GM12878 (cell line): ENCODE measurements around the gene MEMO1. TPM values are rescaled to one million over a fixed set of nuclear protein-coding genes. Genes with fewer than 3 reads are reported as not detected.

Experiments
- ATAC-seq: fragments of 200-7000 bp; cut with Tn5 transposase; 3 replicates; pipeline ENCODE4 v1.9.1; 2020; ENCODE audit warnings: mild to moderate bottlenecking, moderate library complexity
- BruUV-seq: library from RNA; stranded (reverse); fragments of 400-500 nt; replicated peaks from 2 replicates; lab custom pipeline; 2021; lab: Mats Ljungman, UMichigan
- CTCF ChIA-PET: fragments of 300-600 bp; sonication (Branson Sonifier 250); formaldehyde crosslinking; extraction: SDS; loops from one replicate; lab custom pipeline; 2021; ENCODE audit warnings: inconsistent platforms; lab: Yijun Ruan, JAX
- POLR2A ChIA-PET: fragments of 350-600 bp; formaldehyde crosslinking; extraction: SDS; loops from one replicate; lab custom pipeline; 2021; ENCODE audit warnings: inconsistent platforms; lab: Charles Lee
- RAD21 ChIA-PET: fragments of 300-600 bp; sonication (Branson Sonifier 250); formaldehyde crosslinking; loops from one replicate; lab custom pipeline; 2023; ENCODE audit warnings: antibody characterized with exemption; ENCODE audit not compliant: unreplicated experiment; lab: Charles Lee
- SMC1A ChIA-PET: fragments of 300-600 bp; sonication (Branson Sonifier 250); formaldehyde crosslinking; loops from one replicate; lab custom pipeline; 2023; ENCODE audit not compliant: unreplicated experiment, uncharacterized antibody; lab: Charles Lee
- DNase-seq: peaks from one replicate; pipeline ENCODE4 v3.0.0-alpha.2; 2011; ENCODE audit warnings: low read depth, low spot score
- FAIRE-seq: peaks from 3 replicates; lab custom pipeline; 2011; peaks lifted over from hg19 to GRCh38; lab: Jason Lieb, UNC
- H2AFZ ChIP-seq: 2 replicates; pipeline ENCODE4 v1.6.0; 2011; ENCODE audit warnings: low read depth, low read length, control low read depth; ENCODE audit not compliant: control insufficient read depth
- H3K27ac ChIP-seq: 2 replicates; pipeline ENCODE4 v1.5.1; 2011; ENCODE audit warnings: control low read depth; ENCODE audit not compliant: control insufficient read depth, insufficient read depth
- H3K27me3 ChIP-seq, 2 experiments: replicated peaks in 1 of 2; 2 replicates each; pipeline versions ENCODE4 v1.6.0 to v1.6.1; 2011; ENCODE audit warnings: low read length in 1 of 2; ENCODE audit not compliant: control insufficient read depth in 2 of 2, insufficient read depth in 2 of 2
- H3K36me3 ChIP-seq, 2 experiments: 2 replicates each; pipeline ENCODE4 v1.5.1; 2011; ENCODE audit warnings: low read length in 1 of 2; ENCODE audit not compliant: control insufficient read depth in 2 of 2, insufficient read depth in 2 of 2
- H3K4me1 ChIP-seq: 2 replicates; pipeline ENCODE4 v1.6.1; 2011; ENCODE audit warnings: mild to moderate bottlenecking, low read length, moderate library complexity, mixed read lengths; ENCODE audit not compliant: control insufficient read depth, insufficient read depth
- H3K4me2 ChIP-seq: 2 replicates; pipeline ENCODE4 v1.6.0; 2011; ENCODE audit warnings: control low read depth; ENCODE audit not compliant: control insufficient read depth, insufficient read depth
- H3K4me3 ChIP-seq: fragments of 200-600 bp; sonication (generic); 2 replicates; pipeline ENCODE4 v1.5.1; 2016
- H3K79me2 ChIP-seq: 2 replicates; pipeline ENCODE4 v1.6.0; 2011; ENCODE audit warnings: low read length; ENCODE audit not compliant: control insufficient read depth, insufficient read depth
- H3K9ac ChIP-seq: 2 replicates; pipeline ENCODE4 v1.8.0; 2011; ENCODE audit warnings: low read length, control low read depth, mixed read lengths; ENCODE audit not compliant: control insufficient read depth, insufficient read depth
- H3K9me3 ChIP-seq: replicated peaks from 3 replicates; pipeline ENCODE4 v1.5.1; 2011; ENCODE audit warnings: mild to moderate bottlenecking, low read length; ENCODE audit not compliant: control insufficient read depth, insufficient read depth
- H4K20me1 ChIP-seq: 2 replicates; pipeline ENCODE4 v1.6.0; 2011; ENCODE audit not compliant: control insufficient read depth, insufficient read depth
- HDAC2 ChIP-seq: fragments of 200-600 bp; sonication (generic); IDR thresholded peaks from 2 replicates; pipeline ENCODE4 v1.6.1; 2017
- MEF2B ChIP-seq: fragments of 450-650 bp; IDR thresholded peaks from 2 replicates; pipeline ENCODE4 v1.6.1; 2018; ENCODE audit warnings: mild to moderate bottlenecking, moderate library complexity; ENCODE audit not compliant: partially characterized antibody, poor library complexity, severe bottlenecking
- MXI1 ChIP-seq: fragments of 150-350 bp; IDR thresholded peaks from 2 replicates; pipeline ENCODE4 v1.6.1; 2011; ENCODE audit warnings: low read depth, mild to moderate bottlenecking, inconsistent platforms, low read length, improper control_type of control experiment
- SMAD5 ChIP-seq: IDR thresholded peaks from 2 replicates; pipeline ENCODE4 v1.6.1; 2016; ENCODE audit warnings: antibody characterized with exemption, low read depth
- STAT3 ChIP-seq: IDR thresholded peaks from 2 replicates; pipeline ENCODE4 v1.6.1; 2011; ENCODE audit warnings: low read depth, low read length, improper control_type of control experiment
- ZSCAN29 ChIP-seq: fragments of 450-650 bp; IDR thresholded peaks from 2 replicates; pipeline ENCODE4 v1.6.1; 2017; ENCODE audit warnings: mild to moderate bottlenecking, moderate library complexity
- WGBS: methylation state at CpG from one replicate; pipeline ENCODE4 v1.1.6; 2016; ENCODE audit warnings: low lambda C conversion rate; ENCODE audit not compliant: insufficient replicate concordance, insufficient coverage; ENCODE audit errors: missing lambda C conversion rate; 5-methylcytosine and 5-hydroxymethylcytosine counted together
- in situ Hi-C: fragments of 300-500 bp; cut with MboI; formaldehyde crosslinking; loops from 9 replicates; pipeline ENCODE4 v1.14.3; 2018; ENCODE audit warnings: mixed read lengths
- intact Hi-C: fragments of 100-400 bp; cut with micrococcal nuclease; formaldehyde crosslinking; loops from one replicate; pipeline ENCODE4 v1.14.2; 2022; ENCODE audit not compliant: unreplicated experiment
- polyA plus RNA-seq, 11 experiments: library from polyadenylated mRNA; depleted of rRNA in 4 of 11; unstranded in 6 of 11; stranded (reverse) in 5 of 11; fragments of >200 nt; fragmentation: Nextera tagmentation in 4 of 11; fragmentation: Illumina TruSeq in 1 of 11; extraction: Ambion mirVana in 4 of 11; extraction: Trizol in 1 of 11; gene quantifications; 1 replicate in 1 of 11; 2 replicates in 10 of 11; pipeline versions ENCODE4 v1.2.1 to v1.2.3, GENCODE V29; 2011 to 2016; ENCODE audit warnings: inconsistent platforms in 2 of 11, missing spikeins in 2 of 11, low read depth in 1 of 11
- total RNA-seq, 4 experiments: library from RNA; depleted of rRNA in 3 of 4; stranded (reverse); fragments of >200 nt in 3 of 4; fragmentation: Illumina TruSeq in 1 of 4; extraction: Trizol in 1 of 4; gene quantifications; 2 replicates each; pipeline versions ENCODE4 v1.2.1 to v1.2.3, GENCODE V29; 2013 to 2021
- TF ChIP-seq, protein P1 (sequence below): fragments of 150-350 bp; IDR thresholded peaks from 2 replicates; pipeline ENCODE4 v1.6.1; 2014; ENCODE audit warnings: mild to moderate bottlenecking, low read depth, low read length
- TF ChIP-seq, protein P2 (sequence below): fragments of 450-650 bp; conservative IDR thresholded peaks from 2 replicates; pipeline ENCODE4 v1.6.1; 2017; ENCODE audit warnings: mild to moderate bottlenecking, moderate library complexity
- TF ChIP-seq, protein P3 (sequence below): fragments of 450-650 bp; IDR thresholded peaks from 2 replicates; pipeline ENCODE4 v1.6.1; 2014; ENCODE audit warnings: mild to moderate bottlenecking

MEMO1 gene
- total and polyA plus RNA-seq, 10 of the 15 experiments (the other 5 are each of a cell fraction or from before 2014, with no cell fraction given) = 39.8 to 99.1 (median 72.2) TPM

DNA sequence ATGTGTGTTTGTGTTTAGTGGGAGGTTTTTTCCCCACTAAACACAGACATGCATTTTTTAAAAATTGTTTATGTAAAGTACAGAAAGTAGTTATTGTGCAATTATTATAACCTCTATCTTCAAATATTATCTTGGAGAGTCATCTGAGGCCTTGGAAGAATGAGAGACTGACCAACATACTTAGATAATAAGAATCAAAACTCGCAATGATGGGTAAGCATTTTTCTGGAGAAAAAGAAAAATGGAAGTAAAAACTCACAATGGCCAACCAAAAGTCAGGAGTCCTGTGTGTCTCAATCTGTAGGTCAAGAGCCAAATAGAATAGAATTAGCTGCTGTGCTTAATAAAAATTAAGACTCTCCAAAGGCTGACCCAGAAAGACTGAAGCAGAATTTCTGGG, 43.0 kb downstream of the MEMO1 start:
- ChIA-PET SMC1A (interaction anchor here (1.1 kb wide), 1 partner anchor 8 kb away, joined by 3 read pairs; no protein-coding TSS in a partner anchor), CTCF (no interaction called here), POLR2A (interaction anchor here (1.2 kb wide), 1 partner anchor 10 kb away, joined by 3 read pairs; no protein-coding TSS in a partner anchor), RAD21 (no interaction called here)
- H3K79me2 ChIP-seq = peaks cover 60% of the 10 kb centered on the region
- no peak for DNase-seq
- H3K4me2 ChIP-seq = no peak overlapping the region
- peaks cover 6% of the 10 kb centered on the region for H3K4me1 ChIP-seq
- H3K9me3 ChIP-seq = peaks cover under 1% of the 10 kb centered on the region; the same call in 1 of the 3 replicates
- no TSS peak for BruUV-seq
- TF ChIP-seq SMAD5 = no peak
- TF ChIP-seq MEF2B = no peak
- TF ChIP-seq MXI1 = no peak
- TF ChIP-seq STAT3 = no peak
- TF ChIP-seq, protein P1, sequence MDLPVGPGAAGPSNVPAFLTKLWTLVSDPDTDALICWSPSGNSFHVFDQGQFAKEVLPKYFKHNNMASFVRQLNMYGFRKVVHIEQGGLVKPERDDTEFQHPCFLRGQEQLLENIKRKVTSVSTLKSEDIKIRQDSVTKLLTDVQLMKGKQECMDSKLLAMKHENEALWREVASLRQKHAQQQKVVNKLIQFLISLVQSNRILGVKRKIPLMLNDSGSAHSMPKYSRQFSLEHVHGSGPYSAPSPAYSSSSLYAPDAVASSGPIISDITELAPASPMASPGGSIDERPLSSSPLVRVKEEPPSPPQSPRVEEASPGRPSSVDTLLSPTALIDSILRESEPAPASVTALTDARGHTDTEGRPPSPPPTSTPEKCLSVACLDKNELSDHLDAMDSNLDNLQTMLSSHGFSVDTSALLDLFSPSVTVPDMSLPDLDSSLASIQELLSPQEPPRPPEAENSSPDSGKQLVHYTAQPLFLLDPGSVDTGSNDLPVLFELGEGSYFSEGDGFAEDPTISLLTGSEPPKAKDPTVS = no peak
- TF ChIP-seq, protein P2, sequence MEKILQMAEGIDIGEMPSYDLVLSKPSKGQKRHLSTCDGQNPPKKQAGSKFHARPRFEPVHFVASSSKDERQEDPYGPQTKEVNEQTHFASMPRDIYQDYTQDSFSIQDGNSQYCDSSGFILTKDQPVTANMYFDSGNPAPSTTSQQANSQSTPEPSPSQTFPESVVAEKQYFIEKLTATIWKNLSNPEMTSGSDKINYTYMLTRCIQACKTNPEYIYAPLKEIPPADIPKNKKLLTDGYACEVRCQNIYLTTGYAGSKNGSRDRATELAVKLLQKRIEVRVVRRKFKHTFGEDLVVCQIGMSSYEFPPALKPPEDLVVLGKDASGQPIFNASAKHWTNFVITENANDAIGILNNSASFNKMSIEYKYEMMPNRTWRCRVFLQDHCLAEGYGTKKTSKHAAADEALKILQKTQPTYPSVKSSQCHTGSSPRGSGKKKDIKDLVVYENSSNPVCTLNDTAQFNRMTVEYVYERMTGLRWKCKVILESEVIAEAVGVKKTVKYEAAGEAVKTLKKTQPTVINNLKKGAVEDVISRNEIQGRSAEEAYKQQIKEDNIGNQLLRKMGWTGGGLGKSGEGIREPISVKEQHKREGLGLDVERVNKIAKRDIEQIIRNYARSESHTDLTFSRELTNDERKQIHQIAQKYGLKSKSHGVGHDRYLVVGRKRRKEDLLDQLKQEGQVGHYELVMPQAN = no peak
- TF ChIP-seq, protein P3, sequence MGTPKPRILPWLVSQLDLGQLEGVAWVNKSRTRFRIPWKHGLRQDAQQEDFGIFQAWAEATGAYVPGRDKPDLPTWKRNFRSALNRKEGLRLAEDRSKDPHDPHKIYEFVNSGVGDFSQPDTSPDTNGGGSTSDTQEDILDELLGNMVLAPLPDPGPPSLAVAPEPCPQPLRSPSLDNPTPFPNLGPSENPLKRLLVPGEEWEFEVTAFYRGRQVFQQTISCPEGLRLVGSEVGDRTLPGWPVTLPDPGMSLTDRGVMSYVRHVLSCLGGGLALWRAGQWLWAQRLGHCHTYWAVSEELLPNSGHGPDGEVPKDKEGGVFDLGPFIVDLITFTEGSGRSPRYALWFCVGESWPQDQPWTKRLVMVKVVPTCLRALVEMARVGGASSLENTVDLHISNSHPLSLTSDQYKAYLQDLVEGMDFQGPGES = no peak
- TF ChIP-seq ZSCAN29 = no peak
- no peak for TF ChIP-seq HDAC2
- no peak overlapping the region for H3K4me3 ChIP-seq
- ATAC-seq = no peak
- intact Hi-C loops = loop anchor here (5.0 kb wide), 1 partner anchor 40 kb away; no protein-coding TSS in a partner anchor
- H4K20me1 ChIP-seq = no peaks in the 10 kb centered on the region
- no peak for FAIRE-seq
- in situ Hi-C loops = no loop called here
- no peak overlapping the region for H3K27ac ChIP-seq
- no peaks in the 10 kb centered on the region for H3K27me3 ChIP-seq
- peaks cover 0 to 6% of the 10 kb centered on the region in 2 experiments; a peak in 2 of 4 replicates for H3K36me3 ChIP-seq
- no peak overlapping the region for H3K9ac ChIP-seq
- 94% methylated on average over 1 of the region's 1 CpG for WGBS
- no peak overlapping the region for H2AFZ ChIP-seq
